Esophagus muscularis mucosa (tissue), 4 donors: ENCODE data around the gene LUZP1. TPM values are rescaled to one million over a fixed set of nuclear protein-coding genes. Genes with fewer than 3 reads are reported as not detected.

Source experiments
- DNase-seq: peaks from one replicate; pipeline ENCODE4 v3.0.0-alpha.2; 2017; ENCODE audit errors: extremely low spot score
- H3K27ac ChIP-seq, 4 donors: fragments of 200-600 bp; sonication (generic); replicated peaks in 1 of 4; 1 replicate in 3 of 4; 2 replicates in 1 of 4; pipeline ENCODE4 v1.5.1; 2016 to 2019; ENCODE audit warnings: mild to moderate bottlenecking in 1 of 4
- H3K27me3 ChIP-seq, 4 donors: fragments of 200-600 bp; sonication (generic); one replicate each; pipeline versions ENCODE4 v1.5.1 to v1.6.0; 2016 to 2019
- H3K36me3 ChIP-seq, 4 donors: fragments of 200-600 bp; sonication (generic); one replicate each; pipeline ENCODE4 v1.5.1; 2016 to 2019
- H3K4me1 ChIP-seq, 4 donors: fragments of 200-600 bp; sonication (generic); one replicate each; pipeline ENCODE4 v1.5.1; 2016 to 2019
- H3K4me3 ChIP-seq, 4 donors: fragments of 200-600 bp; sonication (generic); 1 replicate in 2 of 4; 2 replicates in 2 of 4; pipeline ENCODE4 v1.5.1; 2016 to 2019; ENCODE audit warnings: mild to moderate bottlenecking in 4 of 4, moderate library complexity in 1 of 4
- H3K9me3 ChIP-seq, 4 donors: fragments of 200-600 bp; sonication (generic); 1 replicate in 3 of 4; 2 replicates in 1 of 4; pipeline ENCODE4 v1.5.1; 2016 to 2019
- CTCF ChIP-seq, 3 experiments: fragments of 200-600 bp in 2 of 3; fragments of 450-650 bp in 1 of 3; sonication (generic) in 2 of 3; IDR thresholded peaks; one replicate each; pipeline ENCODE4 v1.5.1; 2017 to 2019; ENCODE audit warnings: antibody characterized with exemption in 3 of 3, mild to moderate bottlenecking in 2 of 3, moderate library complexity in 1 of 3
- EP300 ChIP-seq: sonication (generic); formaldehyde crosslinking; IDR thresholded peaks from one replicate; pipeline ENCODE4 v1.6.1; 2017; ENCODE audit warnings: antibody characterized with exemption
- POLR2A ChIP-seq: fragments of 450-650 bp; IDR thresholded peaks from one replicate; pipeline ENCODE4 v1.6.1; 2017; ENCODE audit warnings: antibody characterized with exemption, moderate library complexity, mild to moderate bottlenecking, low read depth
- POLR2AphosphoS5 ChIP-seq, 2 donors: sonication (generic); formaldehyde crosslinking; IDR thresholded peaks; one replicate each; pipeline ENCODE4 v1.6.1; 2017; ENCODE audit warnings: antibody characterized with exemption in 2 of 2
- WGBS: methylation state at CpG from one replicate; pipeline ENCODE4 v1.1.5; 2018; 5-methylcytosine and 5-hydroxymethylcytosine counted together
- intact Hi-C: fragments of 100-400 bp; cut with DNase I; formaldehyde crosslinking; loops from one replicate; pipeline ENCODE4 v1.15.1; 2023
- total RNA-seq, 4 donors: library from RNA; depleted of rRNA; stranded (reverse); fragments of >200 nt; gene quantifications; one replicate each; pipeline versions ENCODE4 v1.1.0 to v1.2.1, GENCODE V29; 2016

Gene LUZP1
- total RNA-seq, 4 donors from 2014 or later = 23.4 to 34.4 (median 27.3) TPM

GRCh38 chr1:23215291-23215690 is 46.6 kb upstream of the LUZP1 start:
- intact Hi-C loops = no loop called here

DNA sequence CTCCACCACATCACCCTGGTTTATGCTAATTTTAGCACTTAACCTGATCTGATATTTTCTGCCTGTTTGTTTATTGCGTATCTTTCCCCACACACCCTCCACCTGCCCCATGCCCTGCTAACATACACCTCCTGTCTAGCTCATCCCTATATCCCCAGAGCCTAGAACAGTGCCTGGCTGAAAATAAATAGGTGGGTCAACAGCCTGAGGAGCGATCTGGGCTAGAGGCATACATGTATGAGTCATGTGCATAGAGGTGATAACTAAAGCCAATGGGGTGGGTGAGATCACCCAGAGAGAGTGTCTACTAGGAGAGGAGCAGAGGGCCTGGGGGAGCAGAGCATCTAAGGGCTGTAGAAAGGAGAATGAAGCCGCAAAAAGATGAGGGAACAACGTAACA is 46.0 kb upstream of the LUZP1 start:
- Histone ChIP-seq H3K4me3 (no peak overlapping the region), H3K4me1 (peaks cover 11 to 15% (median 13%) of the 10 kb centered on the region in 4 donors), H3K36me3 (no peaks in the 10 kb centered on the region), H3K9me3 (no peaks in the 10 kb centered on the region), H3K27me3 (peaks cover 10 to 96% (median 25%) of the 10 kb centered on the region in 4 donors), H3K27ac (no peak overlapping the region)
- intact Hi-C loops = no loop called here
- DNase-seq = no peak
- 98% methylated on average over 4 of the region's 4 CpGs for WGBS
- TF ChIP-seq POLR2A = no peak
- TF ChIP-seq POLR2AphosphoS5 (IDR thresholded peaks at IDR 0.05) = no peak
- no peak for TF ChIP-seq CTCF (IDR thresholded peaks at IDR 0.05)
- TF ChIP-seq EP300 = no peak

More at GRCh38 chr1:23215291-23215690, 46.6 kb upstream of the LUZP1 start:
- no peak for DNase-seq
- WGBS = 90% methylated on average over 3 of the region's 3 CpGs
- no peaks in the 10 kb centered on the region for H3K9me3 ChIP-seq
- H3K27me3 ChIP-seq = peaks cover 10 to 95% (median 25%) of the 10 kb centered on the region in 4 donors
- no peaks in the 10 kb centered on the region for H3K36me3 ChIP-seq
- H3K4me1 ChIP-seq = peaks cover 11 to 15% (median 13%) of the 10 kb centered on the region in 4 donors
- H3K27ac ChIP-seq = no peak overlapping the region
- TF ChIP-seq CTCF (IDR thresholded peaks at IDR 0.05) (no peak), POLR2A (no peak), POLR2AphosphoS5 (IDR thresholded peaks at IDR 0.05) (no peak), EP300 (no peak)
- H3K4me3 ChIP-seq = no peak overlapping the region

GRCh38 chr1:23211955-23212354 is 43.3 kb upstream of the LUZP1 start:
- TF ChIP-seq EP300 = no peak
- no peak for TF ChIP-seq CTCF (IDR thresholded peaks at IDR 0.05)
- no peak for TF ChIP-seq POLR2AphosphoS5 (IDR thresholded peaks at IDR 0.05)

DNA sequence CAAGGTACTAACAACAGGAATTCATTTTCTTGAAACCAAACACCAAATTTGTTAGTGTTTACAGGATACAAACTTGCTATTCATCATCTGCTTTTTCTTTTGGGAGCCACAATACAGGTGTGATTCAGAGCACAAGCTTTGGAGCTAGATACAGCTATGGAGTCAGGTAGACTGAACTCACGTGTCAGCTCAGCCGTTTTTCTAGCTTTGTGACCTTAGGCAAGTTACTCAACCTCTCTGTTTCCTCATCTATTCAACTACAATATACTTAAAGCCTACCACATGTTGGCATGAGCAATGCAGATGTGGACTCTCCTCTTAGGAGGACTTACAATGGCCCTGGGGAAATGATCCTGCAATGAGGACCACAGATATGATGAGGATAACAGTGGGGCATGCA is 42.3 kb upstream of the LUZP1 start:
- WGBS = 75% methylated on average over 2 of the region's 2 CpGs
- Histone ChIP-seq H3K27me3 (peaks cover 0 to 93% (median 10%) of the 10 kb centered on the region in 4 donors), H3K9me3 (no peaks in the 10 kb centered on the region), H3K4me3 (no peak overlapping the region), H3K27ac (no peak overlapping the region), H3K4me1 (no peaks in the 10 kb centered on the region), H3K36me3 (no peaks in the 10 kb centered on the region)
- intact Hi-C loops = no loop called here
- DNase-seq = no peak
- TF ChIP-seq POLR2A = no peak
- no peak for TF ChIP-seq POLR2AphosphoS5 (IDR thresholded peaks at IDR 0.05)
- TF ChIP-seq EP300 = no peak

More at GRCh38 chr1:23211955-23212354, 43.3 kb upstream of the LUZP1 start:
- no peaks in the 10 kb centered on the region for H3K9me3 ChIP-seq
- intact Hi-C loops = no loop called here
- H3K4me3 ChIP-seq = no peak overlapping the region
- H3K27ac ChIP-seq = no peak overlapping the region
- 59% methylated on average over 4 of the region's 4 CpGs for WGBS
- no peaks in the 10 kb centered on the region for H3K36me3 ChIP-seq
- peaks cover 5 to 6% (median 6%) of the 10 kb centered on the region in 4 donors for H3K4me1 ChIP-seq
- peaks cover 4 to 93% (median 17%) of the 10 kb centered on the region in 4 donors for H3K27me3 ChIP-seq
- DNase-seq = no peak

GRCh38 chr1:23210351-23210785 is 41.7 kb upstream of the LUZP1 start:
- intact Hi-C loops = no loop called here
- peaks cover 0 to 90% (median 6%) of the 10 kb centered on the region in 4 donors for H3K27me3 ChIP-seq
- TF ChIP-seq CTCF (IDR thresholded peaks at IDR 0.05) (no peak), EP300 (no peak), POLR2AphosphoS5 (IDR thresholded peaks at IDR 0.05) (no peak), POLR2A (no peak)
- no peaks in the 10 kb centered on the region for H3K4me1 ChIP-seq
- no peaks in the 10 kb centered on the region for H3K36me3 ChIP-seq
- WGBS = 57% methylated on average over 3 of the region's 6 CpGs
- no peak for DNase-seq
- no peak overlapping the region for H3K4me3 ChIP-seq
- H3K27ac ChIP-seq = no peak overlapping the region
- H3K9me3 ChIP-seq = no peaks in the 10 kb centered on the region
